ENCODE measurements around the gene HYOU1.

Gene HYOU1

GRCh38 chr11:118998822-118999221 lies 58.2 kb downstream of the HYOU1 start:
- no peak for DNase-seq
- intact Hi-C loops (cut with DNase I) = no loop called here

DNA sequence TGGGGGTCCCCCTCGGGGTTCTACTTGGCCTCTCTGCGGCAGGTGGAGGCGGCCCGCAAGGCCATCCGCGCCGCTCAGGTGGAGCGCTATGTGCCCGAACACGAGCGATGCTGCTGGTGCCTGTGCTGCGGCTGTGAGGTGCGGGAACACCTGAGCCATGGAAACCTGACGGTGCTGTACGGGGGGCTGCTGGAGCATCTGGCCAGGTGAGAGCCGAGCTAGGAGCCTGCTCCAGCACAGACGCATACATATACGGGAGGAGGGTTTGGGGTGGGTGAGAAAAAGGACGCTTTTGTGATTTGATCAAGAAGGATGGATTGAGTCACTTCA lies 58.7 kb downstream of the HYOU1 start:
- peak in 12 of 42 donors; percentile 10 to 48 (median 26) for DNase-seq
- intact Hi-C loops (cut with DNase I) = no loop called here

- peak; percentile 91 to 99 (median 98) for DNase-seq
- intact Hi-C loops (cut with DNase I) = no loop called here
Measured at GRCh38 chr11:118997627-118998387, 59.2 kb downstream of the HYOU1 start, which contains the start of gene CENATAC. TSS of gene CENATAC (plus strand) at chr11:118998138. CDS start at chr11:118998198, 60 bp downstream.

GRCh38 chr11:118996926-118997626 lies 59.9 kb downstream of the HYOU1 start:
- DNase-seq = peak in 23 of 42 donors; percentile 4 to 49 (median 21)
- intact Hi-C loops (cut with DNase I) = no loop called here

All from head of caudate nucleus (tissue), 42 donors.